Omental fat pad (tissue), 4 donors: ENCODE measurements around the gene ITPRIP. TPM values are rescaled to one million over a fixed set of nuclear protein-coding genes. Genes with fewer than 3 reads are reported as not detected.

Experiments used
- ATAC-seq: fragments of 150-250 bp; one replicate; pipeline ENCODE4 v1.9.1; 2016; ENCODE audit warnings: mild to moderate bottlenecking, moderate library complexity; ENCODE audit not compliant: low FRiP score
- DNase-seq: peaks from one replicate; pipeline ENCODE4 v3.0.0-alpha.2; 2019; ENCODE audit warnings: low spot score
- CTCF ChIP-seq, 3 donors: fragments of 450-650 bp; IDR thresholded peaks; one replicate each; pipeline ENCODE4 v1.5.1; 2016 to 2017; ENCODE audit warnings: antibody characterized with exemption in 3 of 3, mild to moderate bottlenecking in 3 of 3, moderate library complexity in 2 of 3
- total RNA-seq, 4 donors: library from RNA; depleted of rRNA; stranded (reverse); fragments of >200 nt; gene quantifications; one replicate each; pipeline ENCODE4 v1.1.0, GENCODE V29; 2016

Gene ITPRIP
- total RNA-seq, 4 donors from 2014 or later, result 23.4 to 66.2 (median 49.9) TPM

GRCh38 chr10:104325436-104326435 is 12.5 kb downstream of the ITPRIP start:
- no peak for ATAC-seq
- no peak for TF ChIP-seq CTCF (IDR thresholded peaks at IDR 0.05)
- no peak for DNase-seq

GRCh38 chr10:104324931-104325330 is 13.3 kb downstream of the ITPRIP start:
- DNase-seq (no peak), ATAC-seq (no peak)
- TF ChIP-seq CTCF (IDR thresholded peaks at IDR 0.05), result no peak

GRCh38 chr10:104324221-104324686 is 14.0 kb downstream of the ITPRIP start:
- ATAC-seq (no peak), DNase-seq (no peak)
- TF ChIP-seq CTCF (IDR thresholded peaks at IDR 0.05), result no peak

- TF ChIP-seq CTCF (IDR thresholded peaks at IDR 0.05), result no peak
- ATAC-seq (no peak), DNase-seq (no peak)
Measured at GRCh38 chr10:104323760-104324201, 14.5 kb downstream of the ITPRIP start.

GRCh38 chr10:104323085-104323484 is 15.2 kb downstream of the ITPRIP start:
- no peak for ATAC-seq
- TF ChIP-seq CTCF (IDR thresholded peaks at IDR 0.05), result no peak
- DNase-seq, result no peak

- ATAC-seq (no peak), DNase-seq (no peak)
- no peak for TF ChIP-seq CTCF (IDR thresholded peaks at IDR 0.05)
Measured at GRCh38 chr10:104322416-104322782, 15.9 kb downstream of the ITPRIP start.
